Measurements from ENCODE around the gene RAD51B.

GRCh38 chr14:68264260-68264569 is 444.6 kb downstream of the RAD51B start:
- TF ChIP-seq POLR2A (IDR thresholded peaks at IDR 0.05; ENCODE audit: low read depth, low read length) (no peak), POLR2AphosphoS5 (IDR thresholded peaks at IDR 0.05; ENCODE audit: low read depth, low read length) (no peak), PAX5 (IDR thresholded peaks at IDR 0.05; ENCODE audit: insufficient read depth, low read length, severe bottlenecking) (no peak), TAF1 (IDR thresholded peaks at IDR 0.05; ENCODE audit: low read depth, low read length) (no peak), SPI1 (IDR thresholded peaks at IDR 0.05; ENCODE audit: low read depth, low read length) (no peak)

Data from GM12891 (cell line).